NOMO-1 (cell line): ENCODE data around the gene CD276.
"Not testable (repeated sequence)": the region's sequence is repeated elsewhere in the genome, so short reads cannot be mapped to it uniquely, and the experiment has no call there.

Source experiments
- DNase-seq, 2 experiments: peaks; one replicate each; lab custom pipeline; 2025; ENCODE audit not compliant: unreplicated experiment in 2 of 2; lab: John Stamatoyannopoulos, UW

CD276 gene

DNA sequence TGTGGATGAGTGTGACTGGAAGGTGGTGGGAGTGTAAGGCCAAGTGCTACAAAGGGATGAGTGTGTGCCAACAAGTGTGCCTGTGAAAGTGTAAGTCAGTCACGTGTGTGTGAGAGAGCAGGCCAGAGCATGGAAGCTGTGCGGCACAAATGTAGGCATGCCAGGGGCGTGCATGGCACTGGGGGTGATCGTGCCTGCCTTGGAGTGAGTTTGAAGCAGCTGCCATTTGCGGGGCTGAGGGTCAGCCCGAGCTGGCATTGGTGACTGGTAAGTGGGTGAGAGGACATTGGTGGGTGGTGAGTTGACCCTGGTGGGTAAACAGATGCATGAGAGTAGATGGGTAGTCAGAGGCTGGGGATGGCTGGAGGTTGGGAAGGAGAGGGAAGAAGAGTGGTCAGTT is 24.5 kb downstream of the CD276 start:
- DNase-seq = no peak

DNA sequence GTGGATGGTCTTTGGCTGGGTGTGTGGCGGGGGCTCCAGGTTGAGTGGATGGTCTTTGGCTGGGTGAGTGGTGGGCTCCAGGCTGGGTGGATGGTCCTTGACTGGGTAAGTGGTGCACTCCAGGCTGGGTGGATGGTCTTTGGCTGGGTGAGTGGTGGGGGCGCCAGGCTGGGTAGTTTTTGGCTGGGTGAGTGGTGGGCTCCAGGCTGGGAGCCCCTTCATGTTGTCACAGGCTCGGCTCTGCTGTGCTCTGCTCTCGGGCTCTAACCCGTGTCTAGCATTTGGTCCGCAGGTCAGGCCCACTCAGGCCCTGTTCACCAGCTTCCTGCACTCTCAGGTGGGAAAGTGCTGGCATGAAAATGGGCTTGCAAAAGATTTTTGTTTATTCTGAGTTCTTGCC is 25.1 kb downstream of the CD276 start:
- DNase-seq = no peak

DNA sequence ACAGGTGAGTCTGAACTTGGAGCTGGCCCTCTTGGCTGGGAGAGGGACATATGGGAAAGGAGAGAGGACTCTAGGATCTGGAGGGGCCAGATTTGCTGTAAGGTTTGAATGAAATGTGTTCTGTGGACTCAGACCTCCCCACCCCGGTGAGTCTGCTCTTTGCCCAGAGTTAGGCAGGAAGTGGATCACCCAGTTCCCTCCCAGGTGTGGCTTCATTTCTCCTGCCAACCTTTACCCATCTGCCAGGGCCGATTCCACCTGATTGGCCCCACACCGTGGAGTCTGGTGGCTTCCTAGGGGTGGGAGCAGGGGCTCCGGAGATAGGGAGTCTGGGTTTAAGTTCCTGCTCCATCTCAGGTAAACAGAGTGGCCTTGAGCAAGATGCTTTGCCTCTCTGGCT is 25.5 kb downstream of the CD276 start:
- no peak for DNase-seq

DNA sequence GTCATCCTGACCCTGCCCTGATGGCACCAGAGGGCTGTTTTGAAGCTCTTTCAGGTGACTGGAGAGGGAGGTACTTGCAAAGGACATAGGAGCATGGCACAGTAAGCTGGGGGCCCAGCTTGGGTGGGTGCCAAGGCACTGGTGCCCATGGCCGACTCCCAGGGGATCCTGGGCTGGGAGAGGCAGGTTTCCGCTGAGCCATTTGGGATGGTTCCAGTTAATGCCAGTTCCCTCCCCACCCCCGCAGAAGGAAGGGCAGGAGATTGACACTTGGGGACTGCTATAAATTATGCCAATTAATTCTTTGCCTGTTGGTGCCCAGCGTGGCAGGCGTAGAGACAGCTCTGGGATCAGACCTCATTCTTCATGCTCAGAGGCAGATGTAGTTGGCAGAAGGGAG is 26.1 kb downstream of the CD276 start:
- DNase-seq = no peak

DNA sequence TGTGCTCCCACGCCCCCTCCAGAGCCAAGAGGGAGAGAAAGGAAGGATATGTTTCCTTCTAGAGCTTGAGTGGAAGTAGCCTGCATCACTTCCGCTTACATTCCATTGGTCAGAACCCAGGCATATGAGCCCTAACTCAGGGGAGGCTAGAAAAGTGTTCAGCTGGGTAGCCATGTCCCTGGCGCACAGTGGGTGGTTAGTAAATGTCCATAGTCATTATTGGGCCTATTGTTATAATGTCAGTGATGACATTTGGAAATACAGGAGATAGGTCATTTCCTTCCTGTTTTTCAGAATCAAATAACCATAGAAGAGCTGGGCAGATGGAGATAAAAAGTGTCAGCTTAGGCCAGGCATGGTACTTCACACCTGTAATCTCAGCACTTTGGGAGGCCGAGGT is 27.3 kb downstream of the CD276 start:
- DNase-seq = peak in 1 of 2 experiments; percentile 13

DNA sequence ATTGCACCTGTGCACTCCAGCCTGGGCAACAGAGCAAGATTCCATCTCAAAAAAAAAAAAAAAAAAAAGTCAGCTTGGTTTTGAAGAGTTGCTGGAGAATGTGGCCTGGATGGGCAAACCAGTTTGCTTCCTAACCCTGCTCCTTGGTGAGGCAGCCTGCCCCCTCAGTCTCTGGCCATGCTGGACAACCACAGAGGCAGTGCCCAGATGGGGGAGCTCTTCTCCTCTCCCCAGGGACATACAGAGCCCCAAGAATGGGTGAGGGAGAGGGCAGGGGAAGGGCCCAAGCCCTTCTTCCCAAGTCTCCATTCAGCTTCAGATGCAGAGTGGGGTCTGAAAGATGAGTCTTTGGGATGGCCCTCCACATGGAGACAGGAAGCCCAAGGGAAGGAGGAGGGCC is 27.9 kb downstream of the CD276 start:
- DNase-seq = no peak

DNA sequence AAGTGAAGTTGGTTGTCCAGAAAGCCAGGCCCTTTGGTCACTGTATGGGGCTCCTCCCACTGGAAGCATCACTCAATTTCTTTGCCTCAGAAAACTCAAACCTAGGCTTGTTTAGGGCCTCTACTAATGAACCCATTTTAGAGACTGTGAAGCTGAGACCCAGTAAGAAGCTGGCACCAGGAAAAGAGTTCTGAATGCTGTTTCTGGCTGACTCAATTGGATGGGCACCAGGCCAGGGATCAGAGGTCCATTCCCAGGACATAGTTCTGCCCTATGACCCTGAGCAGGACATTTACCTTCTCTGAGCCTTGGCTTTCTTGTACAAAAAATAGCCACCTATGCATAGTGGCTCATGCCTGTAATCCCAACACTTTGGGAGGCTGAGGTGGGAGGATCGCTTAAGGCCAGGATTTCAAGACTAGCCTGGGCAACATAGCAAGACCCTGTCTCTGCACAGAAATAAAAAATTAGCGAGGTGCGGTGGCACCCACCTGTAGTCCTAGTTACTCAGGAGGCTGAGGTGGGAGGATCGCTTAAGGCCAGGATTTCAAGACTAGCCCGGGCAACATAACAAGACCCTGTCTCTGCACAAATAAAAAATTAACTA is 30.6 kb downstream of the CD276 start:
- no peak for DNase-seq

DNA sequence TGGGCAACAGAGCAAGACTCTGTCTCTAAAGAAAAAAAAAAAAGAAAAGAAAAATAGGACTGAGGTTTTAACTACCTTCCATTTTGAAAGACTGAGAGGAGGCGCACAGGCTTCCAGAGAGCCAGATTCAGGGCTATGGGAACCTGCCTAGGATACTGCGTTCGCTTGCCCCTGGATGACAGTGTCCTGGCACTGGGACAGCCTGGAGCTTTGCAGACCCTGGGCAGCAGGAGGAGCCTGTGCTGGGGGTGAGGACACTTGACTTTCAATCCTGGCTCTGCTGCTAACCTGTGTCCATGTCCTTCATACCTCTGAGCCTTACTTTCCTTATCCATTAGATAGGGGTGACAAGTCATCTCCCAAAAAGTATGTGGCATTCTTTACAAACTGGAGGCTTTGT is 31.2 kb downstream of the CD276 start:
- no peak for DNase-seq

DNA sequence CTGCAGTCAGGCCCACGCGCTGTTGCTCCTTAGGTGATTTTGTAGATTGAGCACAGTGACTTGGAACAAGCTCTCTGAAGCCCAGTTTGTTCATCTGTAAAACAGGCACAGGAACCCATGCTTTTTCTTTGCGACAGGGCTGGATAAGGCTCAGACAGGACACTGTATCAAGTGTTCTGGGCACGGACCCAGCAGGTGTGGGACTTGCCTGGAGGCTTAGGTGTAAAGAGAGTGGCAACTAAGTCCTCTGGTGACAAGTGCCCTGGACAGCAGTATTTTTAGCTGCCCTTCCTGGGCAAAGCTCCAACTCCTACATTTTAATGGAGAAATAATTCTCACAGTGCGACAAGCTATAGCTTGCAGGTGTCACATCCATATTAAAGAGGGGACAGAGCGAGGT is 32.2 kb downstream of the CD276 start:
- no peak for DNase-seq

DNA sequence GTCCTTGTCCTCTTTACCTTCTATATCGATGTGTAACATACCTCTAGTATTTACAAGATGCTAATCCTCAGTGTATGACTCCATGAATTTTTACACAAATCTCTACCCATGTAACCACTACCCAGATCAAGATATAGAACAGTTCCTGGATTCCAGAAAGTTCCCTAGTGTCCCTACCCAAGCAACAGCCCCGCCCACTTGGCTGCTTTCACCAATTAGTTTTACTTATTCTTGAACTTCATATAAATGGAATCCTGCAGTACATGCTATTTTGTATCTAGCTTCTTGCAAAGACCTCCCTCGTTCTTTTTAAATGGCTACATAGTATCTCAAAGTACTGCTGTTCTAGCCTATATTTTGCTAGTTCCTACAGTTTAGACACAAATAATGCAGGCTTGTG is 33.0 kb downstream of the CD276 start:
- no peak for DNase-seq

DNA sequence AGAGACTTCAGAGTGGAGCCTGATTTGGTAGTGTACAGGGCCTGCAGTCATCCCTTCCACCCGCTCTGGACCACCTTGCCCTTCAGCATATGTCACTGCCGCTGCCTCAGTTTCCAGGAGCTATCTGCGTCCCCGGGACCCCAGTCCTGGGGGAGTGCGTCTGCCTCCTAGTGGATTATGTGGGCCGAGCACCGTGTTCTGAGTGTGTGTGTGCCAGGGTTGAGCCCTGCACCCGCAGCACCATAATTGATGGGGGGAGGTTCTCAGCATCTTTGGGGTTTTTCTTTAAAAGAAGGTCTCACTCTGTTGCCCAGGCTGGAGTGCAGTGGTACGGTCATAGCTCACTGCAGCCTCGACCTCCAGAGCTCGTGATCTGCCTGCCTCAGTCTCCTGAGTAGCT is 33.6 kb downstream of the CD276 start:
- no peak for DNase-seq

DNA sequence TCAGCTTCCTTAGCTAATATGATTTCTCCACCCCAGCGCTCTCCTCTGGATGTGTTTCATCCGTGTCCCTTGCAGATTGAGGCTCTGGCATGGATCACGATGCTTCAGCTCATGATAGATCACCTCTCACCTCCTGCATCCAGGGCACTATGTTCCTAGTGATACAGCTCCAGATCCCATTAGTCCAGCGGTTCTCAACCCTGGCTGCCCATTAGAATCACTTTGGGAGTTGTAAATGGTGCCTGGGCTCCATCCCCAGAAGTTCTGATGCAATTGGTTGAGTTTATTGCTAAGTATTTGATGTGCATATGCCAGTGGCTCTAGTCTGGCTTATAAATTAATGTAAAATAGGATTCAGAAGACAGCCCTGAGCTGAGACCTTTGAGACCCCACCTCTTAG is 34.5 kb downstream of the CD276 start:
- no peak for DNase-seq

DNA sequence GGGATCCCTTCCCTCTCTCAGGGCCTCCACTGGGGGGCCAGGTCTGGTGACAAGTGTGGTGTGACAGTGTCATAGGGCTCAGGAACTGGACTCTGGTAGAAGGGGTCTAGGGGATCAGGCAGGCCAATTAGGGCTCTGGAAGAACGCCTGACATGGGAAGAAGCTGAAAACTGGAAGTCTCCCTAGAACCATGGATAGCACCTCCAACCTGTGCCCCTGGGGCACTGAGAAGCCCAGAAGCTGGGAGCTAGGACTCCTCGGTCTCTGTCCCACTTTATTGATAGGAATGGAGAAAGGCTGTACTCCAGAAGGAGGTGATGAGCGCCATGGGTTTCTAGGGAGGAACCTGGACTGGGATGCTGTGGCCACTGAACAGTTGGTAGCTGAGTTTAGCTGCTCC is 38.2 kb downstream of the CD276 start:
- DNase-seq = no peak

DNA sequence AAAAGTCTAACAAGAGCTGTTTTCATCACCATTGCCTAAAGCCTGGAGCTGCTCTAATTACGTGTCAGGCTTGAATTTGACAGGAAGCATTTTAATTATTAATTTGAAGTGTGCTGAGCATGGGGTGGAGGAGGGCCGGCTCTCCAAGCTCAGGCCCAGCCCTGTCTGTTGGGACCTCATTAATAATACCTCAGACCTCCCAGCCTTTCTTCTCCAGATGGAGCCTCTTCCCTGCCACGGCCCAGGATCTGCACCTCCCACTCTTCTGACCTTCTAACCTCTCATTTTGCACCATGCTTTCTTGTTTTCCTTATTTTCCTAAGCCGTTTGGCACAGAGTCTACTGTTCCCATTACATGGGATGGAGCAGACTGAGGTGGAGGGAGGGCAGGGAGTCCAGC is 39.0 kb downstream of the CD276 start:
- DNase-seq = no peak

DNA sequence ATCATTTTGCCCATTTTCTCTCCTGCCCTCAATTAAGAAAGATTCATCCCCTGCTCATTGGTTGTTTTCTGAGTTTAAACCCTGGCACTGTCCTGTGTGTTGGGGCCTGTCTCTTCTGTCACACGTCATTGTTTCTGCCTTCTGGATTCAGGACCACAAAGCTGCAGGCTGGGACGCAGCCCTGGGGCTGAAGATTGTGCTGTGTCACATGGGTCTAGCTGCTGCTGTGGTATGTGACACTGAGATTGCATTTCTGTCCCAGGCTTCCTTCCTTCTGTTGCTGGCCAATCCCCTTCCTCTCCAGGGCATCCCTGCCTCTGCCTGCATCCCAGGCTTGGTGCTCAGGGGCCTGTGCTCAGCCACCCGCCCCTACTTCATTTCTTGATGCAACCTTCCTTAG is 40.0 kb downstream of the CD276 start:
- DNase-seq = no peak

DNA sequence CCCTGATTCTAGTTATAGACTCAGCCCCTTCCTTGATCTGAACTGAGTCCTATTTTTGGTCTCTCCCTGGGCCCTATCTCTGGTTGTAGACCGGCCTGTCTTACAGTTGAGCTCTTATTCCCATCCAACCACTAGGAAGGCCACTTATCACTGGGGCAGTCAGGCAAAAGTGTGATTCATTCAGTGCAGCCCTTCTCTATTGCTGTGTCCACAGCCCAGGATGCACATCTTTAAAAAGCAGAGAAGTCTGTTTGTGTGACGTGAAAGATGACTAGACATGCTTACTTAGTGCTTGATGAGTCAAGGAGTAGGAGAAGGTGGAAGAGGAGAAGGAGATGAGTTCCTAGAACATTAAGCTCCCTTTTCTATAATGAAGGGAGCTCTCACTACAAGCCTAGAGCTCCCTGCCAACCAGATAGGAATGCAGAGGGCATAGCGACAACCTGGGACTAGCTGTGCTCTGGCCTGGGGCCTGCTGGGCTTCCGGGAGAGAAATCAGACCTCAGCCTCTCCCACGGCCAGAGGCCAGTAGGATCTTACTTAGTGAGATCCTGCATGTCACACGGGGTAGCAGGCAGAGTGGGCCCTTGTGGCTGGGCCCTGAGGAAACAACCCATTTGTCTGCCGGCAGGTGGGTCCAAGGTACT is 43.3 kb downstream of the CD276 start:
- no peak for DNase-seq

DNA sequence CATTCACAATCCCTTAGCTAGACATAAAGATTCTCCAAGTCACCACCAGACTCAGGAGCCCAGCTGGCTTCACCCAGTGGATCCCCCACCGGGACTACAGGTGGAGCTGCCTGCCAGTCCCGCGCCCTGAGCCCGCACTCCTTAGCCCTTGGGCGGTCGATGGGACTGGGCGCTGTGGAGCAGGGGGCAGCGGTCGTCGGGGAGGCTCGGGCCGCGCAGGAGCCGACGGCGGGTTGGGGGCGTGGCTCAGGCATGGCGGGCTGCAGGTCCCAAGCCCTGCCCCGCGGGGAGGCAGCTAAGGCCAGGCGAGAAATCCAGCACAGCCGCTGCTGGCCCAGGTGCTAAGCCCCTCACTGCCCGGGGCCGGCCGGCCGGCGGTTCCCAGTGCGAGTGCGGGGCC is 47.9 kb downstream of the CD276 start:
- not testable (repeated sequence) for DNase-seq

DNA sequence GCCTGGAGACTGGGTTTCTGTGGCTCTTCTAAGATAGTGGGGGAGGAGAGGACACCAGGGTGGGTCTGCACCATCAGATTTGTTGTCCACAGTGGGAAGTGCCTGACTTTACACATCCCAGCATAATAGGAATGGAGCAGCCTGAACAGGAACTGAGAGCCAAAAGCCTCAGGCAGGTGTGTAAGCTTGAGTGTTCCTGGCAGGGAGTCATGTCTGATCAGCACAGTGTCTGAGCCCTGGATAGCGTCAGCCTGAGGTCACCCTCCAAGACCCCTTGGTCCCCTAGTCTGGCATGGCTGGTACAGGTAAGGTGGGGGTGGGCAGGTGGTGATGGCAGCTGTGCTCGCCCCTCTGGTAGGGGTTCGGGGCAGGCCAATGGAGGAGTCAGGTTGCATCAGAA is 48.7 kb downstream of the CD276 start:
- DNase-seq = no peak

DNA sequence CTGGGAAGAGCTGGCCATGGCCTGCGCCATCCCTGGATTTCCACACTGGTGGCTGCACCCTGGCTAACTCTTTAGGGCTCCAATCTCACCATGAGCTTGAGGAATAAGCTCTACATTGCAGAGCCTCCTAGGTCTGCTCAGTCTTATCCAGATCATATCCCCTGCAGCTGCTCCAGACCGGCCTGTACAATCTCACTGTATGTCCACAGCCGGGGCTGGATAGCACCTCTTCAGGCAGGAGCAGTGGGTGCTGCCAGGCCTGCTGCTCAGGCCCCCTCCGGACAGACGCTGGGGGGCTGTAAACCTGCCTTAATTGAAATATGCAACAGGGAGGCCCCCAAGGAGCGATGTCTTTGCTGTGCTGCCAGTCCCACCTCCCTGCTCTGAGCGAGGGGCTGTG is 53.4 kb downstream of the CD276 start:
- no peak for DNase-seq

DNA sequence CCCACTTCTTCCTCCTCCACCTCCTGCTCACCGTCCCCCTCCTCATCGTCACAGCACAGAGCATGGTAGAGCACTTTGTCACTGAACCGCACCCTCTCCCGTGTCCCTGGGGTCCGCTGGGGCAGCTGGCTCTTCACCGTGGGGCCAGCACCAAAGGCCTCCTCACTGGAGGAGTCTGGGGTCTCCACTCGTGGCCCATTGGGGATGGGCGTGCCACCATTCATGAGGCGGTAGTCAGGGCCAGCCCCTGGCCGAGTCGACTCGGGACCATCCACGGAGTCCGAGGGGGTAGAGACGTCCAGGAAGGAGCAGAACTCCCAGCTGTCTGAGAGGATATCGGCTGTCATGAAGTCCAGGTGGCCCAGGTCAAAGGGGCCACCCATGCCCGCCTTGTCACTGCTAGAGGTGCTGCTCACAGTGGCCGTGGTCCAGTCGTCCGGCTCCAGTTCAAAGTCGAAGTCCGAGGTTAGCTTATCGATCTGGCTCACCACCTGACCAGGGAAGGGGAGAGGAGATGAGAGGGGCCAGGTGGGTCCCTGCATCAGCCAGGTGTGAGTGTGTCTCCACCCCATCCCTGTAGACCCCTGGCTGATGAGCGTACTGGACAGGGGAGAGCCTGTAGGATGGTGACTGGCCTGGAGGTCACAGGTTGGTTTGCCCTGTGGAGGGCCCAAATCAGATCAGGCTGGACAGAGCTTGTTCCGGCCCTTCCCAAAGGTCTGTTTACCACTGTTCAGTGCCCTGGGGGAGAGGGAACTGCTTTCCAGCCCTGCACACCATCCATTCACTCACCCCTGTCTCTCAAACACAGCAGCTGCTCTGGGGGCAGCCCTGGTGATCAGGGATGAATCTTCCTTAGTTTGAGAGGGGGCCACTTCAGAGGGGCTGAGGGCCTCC is 56.2 kb downstream of the CD276 start:
- no peak for DNase-seq

DNA sequence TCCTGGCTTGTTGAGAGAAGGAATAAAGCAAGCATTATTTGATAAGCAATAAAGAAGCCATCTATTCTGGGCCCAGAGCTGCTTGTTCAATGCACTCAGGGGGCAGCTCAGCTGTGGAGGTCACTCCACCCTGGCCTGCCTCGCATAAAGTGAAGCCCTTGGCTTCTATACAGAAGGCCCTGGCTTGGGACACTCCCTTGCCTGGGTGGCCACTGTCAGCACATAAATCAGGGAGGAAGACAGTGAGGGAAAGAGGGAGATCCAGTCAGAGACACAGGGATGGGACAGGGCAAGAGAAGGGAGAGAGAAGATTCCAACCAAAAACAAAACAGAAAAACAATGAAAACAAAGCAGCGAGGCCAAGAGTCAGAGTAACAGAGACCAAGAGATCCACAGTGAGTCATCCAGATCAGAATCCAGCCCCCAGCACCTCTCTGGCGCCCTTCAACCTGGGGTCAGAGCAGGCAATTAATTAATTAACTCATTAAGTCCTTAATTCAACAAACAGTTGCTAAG is 57.2 kb downstream of the CD276 start:
- no peak for DNase-seq

DNA sequence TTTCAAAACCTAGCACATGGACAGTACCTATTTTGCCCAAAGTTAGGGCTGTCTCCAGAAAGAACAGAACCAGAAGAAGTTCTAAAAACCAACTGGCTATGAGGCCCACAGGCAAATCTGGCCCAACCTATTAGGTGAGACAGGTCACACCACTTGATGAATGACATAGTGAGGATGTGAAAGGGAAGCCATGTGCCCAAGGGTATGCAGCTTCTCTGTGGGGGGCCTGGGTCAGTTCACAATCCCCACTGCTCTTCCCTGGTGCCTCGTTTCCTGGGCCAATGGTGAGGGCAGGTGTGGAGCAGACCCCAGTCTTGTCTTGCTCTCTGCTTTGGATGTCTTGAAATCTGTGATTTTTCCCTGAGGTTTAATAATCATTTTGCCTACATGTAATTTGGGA is 60.1 kb downstream of the CD276 start:
- no peak for DNase-seq
